Calu3 (cell line): Measurements from ENCODE around the gene DZIP1. TPM values are rescaled to one million over a fixed set of nuclear protein-coding genes. Genes with fewer than 3 reads are reported as not detected.

ENCODE experiments used
- BruUV-seq: library from RNA; stranded (reverse); fragments of 400-500 nt; replicated peaks from 2 replicates; lab custom pipeline; 2021; lab: Mats Ljungman, UMichigan
- CTCF ChIA-PET: fragments of 300-600 bp; sonication (Branson Sonifier 250); formaldehyde crosslinking; loops from one replicate; lab custom pipeline; 2022; ENCODE audit warnings: antibody characterized with exemption; lab: Charles Lee
- DNase-seq: peaks from one replicate; pipeline ENCODE4 v3.0.0; 2022
- H3K27ac Mint-ChIP-seq: one replicate; pipeline ENCODE4 v1.8.0; 2022; ENCODE audit warnings: mixed read lengths; ENCODE audit not compliant: unreplicated experiment
- H3K27me3 Mint-ChIP-seq: one replicate; pipeline ENCODE4 v1.8.0; 2022; ENCODE audit warnings: mixed read lengths; ENCODE audit not compliant: unreplicated experiment
- H3K36me3 Mint-ChIP-seq: one replicate; pipeline ENCODE4 v1.8.0; 2022; ENCODE audit warnings: mild to moderate bottlenecking, moderate library complexity, mixed read lengths; ENCODE audit not compliant: insufficient read depth, unreplicated experiment
- H3K4me1 Mint-ChIP-seq: one replicate; pipeline ENCODE4 v1.8.0; 2022; ENCODE audit warnings: mild to moderate bottlenecking, low read depth, mixed read lengths; ENCODE audit not compliant: unreplicated experiment
- H3K4me3 Mint-ChIP-seq: one replicate; pipeline ENCODE4 v1.8.0; 2022; ENCODE audit warnings: mild to moderate bottlenecking, low read depth, moderate library complexity, mixed read lengths; ENCODE audit not compliant: unreplicated experiment
- H3K9me3 Mint-ChIP-seq: one replicate; pipeline ENCODE4 v1.8.0; 2022; ENCODE audit warnings: low read depth, mixed read lengths; ENCODE audit not compliant: unreplicated experiment
- CTCF ChIP-seq: fragments of 200-600 bp; IDR thresholded peaks from one replicate; pipeline ENCODE4 v1.8.0; 2022; ENCODE audit warnings: antibody characterized with exemption; ENCODE audit not compliant: unreplicated experiment
- intact Hi-C: fragments of 100-400 bp; cut with micrococcal nuclease; formaldehyde crosslinking; loops from one replicate; pipeline ENCODE4 v1.10.0; 2022; ENCODE audit not compliant: unreplicated experiment
- total RNA-seq: library from RNA; stranded (reverse); gene quantifications from 2 replicates; pipeline ENCODE4 v1.2.3, GENCODE V29; 2022

DZIP1 gene
- total RNA-seq, 1 experiment from 2014 or later, result 10.2 TPM

DNA sequence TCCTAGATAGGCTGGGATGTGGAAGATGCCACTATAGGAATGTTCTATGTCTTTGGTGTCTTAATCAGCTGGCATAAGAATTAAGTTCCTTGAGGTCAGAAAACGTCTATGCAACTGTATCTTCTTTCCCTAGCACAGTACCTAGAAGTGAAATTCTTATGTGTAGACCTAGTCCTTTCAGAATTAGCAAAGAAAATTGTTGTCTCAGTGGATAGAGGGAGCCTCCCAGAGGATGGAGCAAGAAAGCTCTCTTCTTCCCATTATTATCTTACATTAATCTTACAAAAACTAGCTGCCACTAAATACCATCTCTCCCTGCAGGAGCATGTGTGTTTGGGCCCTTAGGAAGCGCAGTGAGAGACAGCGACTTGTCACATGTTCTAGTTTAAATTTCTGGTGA lies 80.4 kb downstream of the DZIP1 start:
- no peak for TF ChIP-seq CTCF
- Mint-ChIP-seq H3K4me1 (no peaks in the 10 kb centered on the region), H3K36me3 (peaks cover 4% of the 10 kb centered on the region), H3K27me3 (no peaks in the 10 kb centered on the region), H3K9me3 (no peaks in the 10 kb centered on the region), H3K4me3 (no peak overlapping the region), H3K27ac (peak overlapping the region; percentile 78)
- intact Hi-C loops, result no loop called here
- CTCF ChIA-PET, result interaction anchor here (0.7 kb wide), 1 partner anchor 27 kb away, joined by 3 read pairs; no protein-coding TSS in a partner anchor
- no TSS peak for BruUV-seq
- DNase-seq, result no peak

GRCh38 chr13:95560387-95560786 lies 84.1 kb downstream of the DZIP1 start:
- H3K4me1 Mint-ChIP-seq, result no peaks in the 10 kb centered on the region
- CTCF ChIA-PET, result no interaction called here
- no peaks in the 10 kb centered on the region for H3K9me3 Mint-ChIP-seq
- no peak for TF ChIP-seq CTCF
- no peak overlapping the region for H3K4me3 Mint-ChIP-seq
- H3K27ac Mint-ChIP-seq, result no peak overlapping the region
- DNase-seq, result no peak
- no peaks in the 10 kb centered on the region for H3K36me3 Mint-ChIP-seq
- no TSS peak for BruUV-seq
- no peaks in the 10 kb centered on the region for H3K27me3 Mint-ChIP-seq
- intact Hi-C loops, result no loop called here

DNA sequence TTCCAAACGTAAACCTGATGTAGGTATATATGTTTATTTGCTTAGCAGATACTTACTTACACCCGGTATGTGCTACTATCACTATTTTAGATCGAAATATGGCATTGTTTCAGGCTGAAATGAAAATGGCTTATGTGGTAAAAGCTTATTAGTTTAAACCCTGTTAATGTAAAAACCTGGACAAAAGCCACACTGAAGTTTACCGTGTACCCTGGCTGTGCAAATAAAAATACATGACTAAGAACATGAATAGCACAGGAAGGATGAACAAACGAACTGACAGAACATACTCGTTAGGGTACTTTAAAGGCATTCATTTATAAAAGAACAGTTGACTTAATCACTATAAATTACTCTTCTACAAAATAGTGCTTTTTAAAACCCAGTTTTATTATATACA lies 85.4 kb downstream of the DZIP1 start:
- intact Hi-C loops, result no loop called here
- CTCF ChIA-PET, result no interaction called here
- Mint-ChIP-seq H3K4me3 (no peak overlapping the region), H3K9me3 (no peaks in the 10 kb centered on the region), H3K4me1 (no peaks in the 10 kb centered on the region), H3K27me3 (no peaks in the 10 kb centered on the region), H3K36me3 (peaks cover 2% of the 10 kb centered on the region), H3K27ac (no peak overlapping the region)
- TF ChIP-seq CTCF, result no peak
- no TSS peak for BruUV-seq
- no peak for DNase-seq

GRCh38 chr13:95557013-95557412 lies 87.5 kb downstream of the DZIP1 start:
- CTCF ChIA-PET, result no interaction called here
- no peak for TF ChIP-seq CTCF
- Mint-ChIP-seq H3K36me3 (peaks cover 16% of the 10 kb centered on the region), H3K4me1 (no peaks in the 10 kb centered on the region), H3K27me3 (no peaks in the 10 kb centered on the region), H3K9me3 (no peaks in the 10 kb centered on the region), H3K27ac (no peak overlapping the region), H3K4me3 (no peak overlapping the region)
- DNase-seq, result no peak
- BruUV-seq, result no TSS peak
- intact Hi-C loops, result no loop called here
